Astrocyte (in vitro differentiated cells and primary cell): ENCODE results near the gene AGBL4. TPM values are rescaled to one million over a fixed set of nuclear protein-coding genes. Genes with fewer than 3 reads are reported as not detected.

Experiments
- DNase-seq: peaks from one replicate; pipeline ENCODE4 v3.0.0-alpha.2; 2010; ENCODE audit warnings: low read depth
- FAIRE-seq: peaks from 2 replicates; lab custom pipeline; 2011; peaks lifted over from hg19 to GRCh38; lab: Jason Lieb, UNC
- H2AFZ ChIP-seq: 2 replicates; pipeline ENCODE4 v1.6.0; 2012; ENCODE audit warnings: low read depth, low read length, inconsistent platforms
- H3K27ac ChIP-seq: 2 replicates; pipeline ENCODE4 v1.5.1; 2011; ENCODE audit warnings: low read depth, low read length, inconsistent platforms
- H3K27me3 ChIP-seq: 2 replicates; pipeline ENCODE4 v1.6.0; 2011; ENCODE audit warnings: low read length, inconsistent platforms; ENCODE audit not compliant: insufficient read depth
- H3K36me3 ChIP-seq: 2 replicates; pipeline ENCODE4 v1.5.1; 2011; ENCODE audit warnings: low read length, inconsistent platforms; ENCODE audit not compliant: insufficient read depth
- H3K4me1 ChIP-seq: 2 replicates; pipeline ENCODE4 v1.5.1; 2011; ENCODE audit warnings: low read length, inconsistent platforms; ENCODE audit not compliant: insufficient read depth
- H3K4me2 ChIP-seq: 2 replicates; pipeline ENCODE4 v1.6.0; 2012; ENCODE audit warnings: low read length, inconsistent platforms
- H3K4me3 ChIP-seq: 2 replicates; pipeline ENCODE4 v1.5.1; 2011; ENCODE audit warnings: low read depth, mild to moderate bottlenecking, low read length, inconsistent platforms; ENCODE audit not compliant: insufficient read depth
- H3K79me2 ChIP-seq: 2 replicates; pipeline ENCODE4 v1.6.0; 2012; ENCODE audit warnings: mild to moderate bottlenecking, low read length, inconsistent platforms; ENCODE audit not compliant: insufficient read depth
- H3K9ac ChIP-seq: 2 replicates; pipeline ENCODE4 v1.6.0; 2012; ENCODE audit warnings: mild to moderate bottlenecking, low read length, inconsistent platforms
- H3K9me3 ChIP-seq: 2 replicates; pipeline ENCODE4 v1.5.1; 2012; ENCODE audit warnings: low read depth, mild to moderate bottlenecking, low read length, inconsistent platforms; ENCODE audit not compliant: insufficient read depth
- H4K20me1 ChIP-seq: 2 replicates; pipeline ENCODE4 v1.6.0; 2012; ENCODE audit warnings: low read length, inconsistent platforms; ENCODE audit not compliant: insufficient read depth
- H3K27ac Mint-ChIP-seq: one replicate; pipeline ENCODE4 v1.8.0; 2021; ENCODE audit warnings: mild to moderate bottlenecking, mixed read lengths; ENCODE audit not compliant: unreplicated experiment
- H3K27me3 Mint-ChIP-seq: one replicate; pipeline ENCODE4 v1.8.0; 2021; ENCODE audit warnings: low read depth, mixed read lengths; ENCODE audit not compliant: unreplicated experiment
- H3K36me3 Mint-ChIP-seq: one replicate; pipeline ENCODE4 v1.8.0; 2021; ENCODE audit warnings: low read depth, mixed read lengths; ENCODE audit not compliant: unreplicated experiment
- H3K4me1 Mint-ChIP-seq: one replicate; pipeline ENCODE4 v1.8.0; 2021; ENCODE audit warnings: low read depth, mixed read lengths; ENCODE audit not compliant: unreplicated experiment
- H3K4me3 Mint-ChIP-seq: one replicate; pipeline ENCODE4 v1.8.0; 2021; ENCODE audit warnings: mild to moderate bottlenecking, moderate library complexity, mixed read lengths; ENCODE audit not compliant: unreplicated experiment
- H3K9me3 Mint-ChIP-seq: one replicate; pipeline ENCODE4 v1.8.0; 2021; ENCODE audit warnings: mild to moderate bottlenecking, mixed read lengths; ENCODE audit not compliant: unreplicated experiment
- CTCF ChIP-seq: IDR thresholded peaks from 2 replicates; pipeline ENCODE4 v1.5.1; 2011; ENCODE audit warnings: low read depth, mild to moderate bottlenecking, inconsistent platforms, low read length, moderate library complexity; ENCODE audit not compliant: insufficient read depth
- EZH2 ChIP-seq: IDR thresholded peaks from 2 replicates; pipeline ENCODE4 v1.6.1; 2012; ENCODE audit warnings: mild to moderate bottlenecking, low read length, inconsistent platforms; ENCODE audit not compliant: insufficient read depth
- total RNA-seq: library from RNA; stranded (reverse); gene quantifications from 2 replicates; pipeline ENCODE4 v1.2.1, GENCODE V29; 2021

The AGBL4 gene
- total RNA-seq, 1 donor from 2014 or later = not detected

- Histone ChIP-seq H2AFZ (no peak overlapping the region), H3K79me2 (no peaks in the 10 kb centered on the region), H4K20me1 (no peaks in the 10 kb centered on the region), H3K4me3 (no peak overlapping the region), H3K27ac (no peak overlapping the region), H3K9ac (no peak overlapping the region), H3K4me1 (no peaks in the 10 kb centered on the region), H3K9me3 (no peaks in the 10 kb centered on the region), H3K27me3 (no peaks in the 10 kb centered on the region), H3K36me3 (no peaks in the 10 kb centered on the region), H3K4me2 (no peak overlapping the region)
- H3K27me3 Mint-ChIP-seq = no peaks in the 10 kb centered on the region
- H3K36me3 Mint-ChIP-seq = no peaks in the 10 kb centered on the region
- H3K9me3 Mint-ChIP-seq = peaks cover 3% of the 10 kb centered on the region
- H3K4me3 Mint-ChIP-seq = no peak overlapping the region
- no peak for DNase-seq
- no peak for FAIRE-seq
- H3K27ac Mint-ChIP-seq = no peak overlapping the region
- no peak for TF ChIP-seq CTCF
- no peak for TF ChIP-seq EZH2
- no peaks in the 10 kb centered on the region for H3K4me1 Mint-ChIP-seq
Observed at GRCh38 chr1:49045371-49045770, 978.4 kb downstream of the AGBL4 start.

GRCh38 chr1:49036700-49037099, 987.1 kb downstream of the AGBL4 start:
- Histone ChIP-seq H3K36me3 (no peaks in the 10 kb centered on the region), H2AFZ (no peak overlapping the region), H4K20me1 (no peaks in the 10 kb centered on the region), H3K27ac (no peak overlapping the region), H3K27me3 (no peaks in the 10 kb centered on the region), H3K4me1 (no peaks in the 10 kb centered on the region), H3K9ac (no peak overlapping the region), H3K4me2 (no peak overlapping the region), H3K4me3 (no peak overlapping the region), H3K79me2 (no peaks in the 10 kb centered on the region), H3K9me3 (no peaks in the 10 kb centered on the region)
- H3K36me3 Mint-ChIP-seq = no peaks in the 10 kb centered on the region
- no peaks in the 10 kb centered on the region for H3K27me3 Mint-ChIP-seq
- peaks cover 2% of the 10 kb centered on the region for H3K9me3 Mint-ChIP-seq
- no peak overlapping the region for H3K27ac Mint-ChIP-seq
- DNase-seq = no peak
- no peak for TF ChIP-seq EZH2
- TF ChIP-seq CTCF = no peak
- no peak for FAIRE-seq
- no peak overlapping the region for H3K4me3 Mint-ChIP-seq
- no peaks in the 10 kb centered on the region for H3K4me1 Mint-ChIP-seq

- H2AFZ ChIP-seq = no peak overlapping the region
- no peaks in the 10 kb centered on the region for H3K4me1 Mint-ChIP-seq
- no peaks in the 10 kb centered on the region for H4K20me1 ChIP-seq
- TF ChIP-seq EZH2 = no peak
- TF ChIP-seq CTCF = no peak
- H3K79me2 ChIP-seq = no peaks in the 10 kb centered on the region
- peaks cover 4% of the 10 kb centered on the region for H3K9me3 Mint-ChIP-seq
- no peak overlapping the region for H3K27ac Mint-ChIP-seq
- no peak overlapping the region for H3K9ac ChIP-seq
- FAIRE-seq (no peak), DNase-seq (no peak)
- no peaks in the 10 kb centered on the region for H3K36me3 Mint-ChIP-seq
- no peaks in the 10 kb centered on the region for H3K27me3 Mint-ChIP-seq
- no peak overlapping the region for H3K4me2 ChIP-seq
- H3K27ac ChIP-seq = no peak overlapping the region
- peaks cover 5% of the 10 kb centered on the region for H3K9me3 ChIP-seq
- H3K4me3 ChIP-seq = no peak overlapping the region
- no peaks in the 10 kb centered on the region for H3K4me1 ChIP-seq
- no peaks in the 10 kb centered on the region for H3K36me3 ChIP-seq
- H3K4me3 Mint-ChIP-seq = no peak overlapping the region
- H3K27me3 ChIP-seq = no peaks in the 10 kb centered on the region
Observed at GRCh38 chr1:49028396-49028795, 995.4 kb downstream of the AGBL4 start.
